NCI-H460 (cell line): ENCODE results near the gene CACNA1E. TPM values are rescaled to one million over a fixed set of nuclear protein-coding genes. Genes with fewer than 3 reads are reported as not detected.

Experiments used
- DNase-seq: peaks from one replicate; pipeline ENCODE4 v3.0.0-alpha.2; 2016; ENCODE audit warnings: low read depth; ENCODE audit errors: extremely low read depth
- total RNA-seq: library from RNA; depleted of rRNA; stranded (reverse); fragments of >200 nt; shearing (Covaris generic); gene quantifications from 2 replicates; pipeline ENCODE4 v1.2.3, GENCODE V29; 2014

CACNA1E gene
- total RNA-seq, 1 experiment from 2014 or later, result not detected

DNA sequence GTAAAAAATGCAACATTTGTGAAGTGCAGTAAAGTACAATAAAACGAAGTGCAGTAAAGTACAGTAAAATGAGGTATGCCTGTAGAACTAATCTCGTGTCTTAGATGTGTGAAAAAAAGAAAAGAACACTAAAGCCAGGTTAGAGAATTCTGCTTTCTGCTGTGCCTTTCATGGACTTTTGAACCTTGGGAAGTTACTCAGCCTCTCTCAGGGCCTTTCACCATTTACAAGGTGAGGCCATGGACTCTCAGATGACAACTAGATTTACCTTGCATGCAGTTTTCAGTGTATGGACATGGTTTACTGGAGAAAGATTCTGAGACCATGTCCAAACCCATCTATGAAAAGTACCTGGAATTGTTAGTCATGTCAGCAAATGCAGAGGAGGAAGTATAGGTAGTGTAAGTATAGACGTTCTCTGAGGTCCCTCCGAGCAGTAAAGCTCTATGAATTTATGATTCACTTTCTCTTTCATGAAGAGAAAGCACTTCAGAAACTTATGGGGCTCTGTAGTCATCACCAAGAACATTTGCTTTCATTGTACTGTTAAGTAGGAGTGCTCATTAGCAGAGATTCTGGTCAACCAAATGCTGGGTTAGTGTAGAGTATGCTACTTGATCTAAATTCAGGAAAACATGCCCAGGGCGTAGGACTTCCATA, 143.1 kb downstream of the CACNA1E start:
- DNase-seq, result no peak

GRCh38 chr1:181630398-181630797, 147.1 kb downstream of the CACNA1E start:
- no peak for DNase-seq

GRCh38 chr1:181630838-181631237, 147.5 kb downstream of the CACNA1E start:
- DNase-seq, result no peak

GRCh38 chr1:181632492-181632891, 149.2 kb downstream of the CACNA1E start:
- no peak for DNase-seq

DNA sequence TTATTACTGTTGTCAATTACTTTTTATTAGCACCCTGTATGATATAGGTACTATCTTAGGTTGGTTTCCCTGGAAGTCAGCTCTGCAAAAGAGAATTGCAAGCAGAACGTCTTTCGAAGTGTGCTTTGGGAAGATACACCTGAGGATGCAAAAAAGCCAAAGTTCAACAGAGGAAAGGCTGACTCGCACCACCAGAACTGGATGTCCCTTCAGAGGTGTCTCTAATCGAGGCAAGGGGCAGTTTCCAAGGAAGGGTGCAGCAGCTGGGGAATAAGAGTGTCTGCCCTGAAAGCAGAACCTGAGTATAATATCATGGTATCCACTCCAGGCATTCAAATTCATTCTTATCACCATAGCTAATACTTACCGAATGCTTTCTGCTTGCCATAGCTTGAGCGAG, 149.6 kb downstream of the CACNA1E start:
- no peak for DNase-seq

DNA sequence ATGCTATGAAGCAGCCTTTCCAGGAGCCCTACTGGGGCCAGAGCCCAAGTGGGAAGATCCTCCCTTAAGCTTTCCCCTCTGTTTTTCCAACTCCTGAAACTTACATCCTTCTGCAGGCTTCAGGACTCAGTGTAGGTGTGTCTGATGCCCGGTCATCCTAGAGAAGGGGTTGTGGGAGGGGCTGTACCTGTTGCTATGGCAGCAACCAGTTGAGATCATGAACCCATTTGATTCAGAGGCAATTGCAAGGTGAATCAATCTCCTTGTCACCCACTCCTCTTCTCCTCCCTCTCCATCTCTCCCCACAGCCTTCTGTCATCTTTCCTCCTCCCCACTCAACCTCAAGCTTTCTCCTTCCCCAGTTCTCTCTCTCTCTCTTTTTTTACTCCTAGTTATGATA, 151.8 kb downstream of the CACNA1E start:
- no peak for DNase-seq

DNA sequence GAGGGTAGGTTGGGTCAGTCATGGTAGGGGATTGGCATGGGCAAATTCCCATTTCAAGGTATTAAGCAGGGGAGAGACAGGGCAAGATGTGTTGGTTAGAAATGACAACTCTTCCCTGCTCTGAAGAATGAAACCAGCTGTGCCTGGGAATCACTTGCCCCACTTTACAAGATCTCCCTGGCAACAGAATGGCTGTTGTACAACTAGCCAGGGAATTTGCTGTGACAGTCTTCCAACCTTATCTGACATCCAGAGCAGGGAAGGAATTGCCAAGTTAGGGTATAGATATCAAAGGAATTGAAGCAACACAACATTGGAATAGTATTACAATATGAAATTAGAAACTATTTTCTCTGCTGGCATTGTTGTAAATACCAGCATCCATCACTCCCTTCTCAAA, 154.7 kb downstream of the CACNA1E start:
- DNase-seq, result no peak

GRCh38 chr1:181640956-181641355, 157.6 kb downstream of the CACNA1E start:
- DNase-seq, result no peak

- DNase-seq, result no peak
Measured at GRCh38 chr1:181643631-181644030, 160.3 kb downstream of the CACNA1E start.

GRCh38 chr1:181645171-181645570, 161.9 kb downstream of the CACNA1E start:
- no peak for DNase-seq

DNA sequence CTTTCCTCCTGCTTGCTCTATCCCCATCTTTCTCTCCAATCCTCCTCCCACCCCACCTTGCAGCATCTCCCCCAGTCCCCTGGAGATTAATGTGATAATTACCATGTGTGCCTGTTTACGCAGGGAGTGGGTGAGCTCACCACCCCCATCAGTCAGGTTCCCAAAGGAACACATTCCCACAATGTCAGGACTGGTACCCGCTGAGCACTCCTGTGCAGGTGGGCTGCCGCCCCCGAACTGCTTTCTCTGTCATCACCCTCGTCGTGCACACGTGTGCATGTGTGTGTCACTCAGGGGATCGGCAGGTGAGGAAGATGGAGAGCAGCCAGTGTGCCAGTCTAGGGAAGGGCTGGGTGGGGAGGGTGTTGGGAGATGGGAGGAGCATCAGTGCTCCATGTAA, 163.4 kb downstream of the CACNA1E start:
- no peak for DNase-seq

DNA sequence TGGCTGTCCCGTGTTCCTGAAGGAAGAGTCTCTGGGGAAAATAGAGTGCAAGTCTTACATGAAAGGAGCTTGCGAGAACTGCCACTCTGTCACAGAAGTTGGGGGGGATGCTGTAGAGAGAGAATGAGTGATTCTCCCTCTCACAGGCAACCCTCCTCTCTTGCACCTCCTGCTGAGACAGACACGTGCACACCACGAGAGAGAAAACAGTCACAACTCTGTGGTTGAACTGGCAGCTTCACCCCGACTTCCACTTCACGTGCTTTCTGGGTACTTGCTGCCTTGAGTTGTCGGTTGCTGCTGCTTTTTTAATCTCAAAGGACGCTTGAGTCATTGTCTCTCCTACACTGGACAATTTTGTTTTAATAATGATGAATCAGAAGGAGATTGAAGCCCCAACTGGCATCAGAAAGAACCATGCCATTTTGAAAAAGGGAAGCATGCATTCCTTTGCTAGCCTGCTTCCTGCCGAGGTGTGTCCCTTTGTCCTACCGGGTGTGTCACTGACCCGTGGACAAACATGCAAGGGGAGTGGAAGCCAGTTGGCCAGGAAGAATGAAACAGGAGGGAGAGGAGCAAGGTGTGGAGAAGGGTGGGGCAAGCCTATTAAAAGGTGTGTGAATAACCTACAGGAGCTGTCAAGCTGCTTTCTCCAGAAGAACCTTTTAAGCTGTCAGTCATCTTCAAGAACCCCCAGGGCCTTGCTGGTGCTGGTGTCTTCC, 164.2 kb downstream of the CACNA1E start:
- no peak for DNase-seq

DNA sequence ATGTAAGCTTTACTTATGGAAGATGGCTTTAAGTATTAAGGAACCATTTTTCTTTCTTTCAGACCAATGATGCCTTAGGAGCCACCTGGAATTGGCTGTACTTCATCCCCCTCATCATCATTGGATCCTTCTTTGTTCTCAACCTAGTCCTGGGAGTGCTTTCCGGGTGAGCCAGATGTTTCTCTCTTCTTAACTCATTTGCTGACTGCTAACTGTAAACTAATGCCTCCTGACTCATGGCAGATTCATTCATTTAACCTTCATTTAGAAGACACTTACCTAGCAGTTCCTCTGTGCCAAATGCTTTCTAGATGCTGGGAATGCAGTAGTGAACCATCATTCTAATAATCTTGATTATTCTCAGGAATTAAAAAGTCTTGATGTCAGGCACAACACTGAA, 168.0 kb downstream of the CACNA1E start:
- no peak for DNase-seq

DNA sequence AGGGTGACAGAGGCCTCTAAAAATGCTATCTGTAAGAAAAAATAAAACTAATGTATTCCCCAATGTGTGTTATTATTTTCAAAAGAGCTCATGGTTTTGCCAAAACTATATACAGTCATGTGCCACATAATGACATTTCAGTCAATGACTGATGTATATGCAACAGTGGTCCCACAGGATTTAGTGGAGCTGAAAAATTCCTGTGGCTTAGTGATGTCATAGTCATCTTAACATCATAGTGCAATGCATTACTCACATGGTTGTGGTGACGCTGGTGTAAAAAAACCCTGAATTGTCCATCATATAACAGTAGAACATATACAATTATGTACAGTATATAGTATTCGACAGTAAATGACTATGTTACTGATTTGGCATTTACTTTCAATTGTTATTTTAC, 172.4 kb downstream of the CACNA1E start:
- peak; percentile 58 for DNase-seq

DNA sequence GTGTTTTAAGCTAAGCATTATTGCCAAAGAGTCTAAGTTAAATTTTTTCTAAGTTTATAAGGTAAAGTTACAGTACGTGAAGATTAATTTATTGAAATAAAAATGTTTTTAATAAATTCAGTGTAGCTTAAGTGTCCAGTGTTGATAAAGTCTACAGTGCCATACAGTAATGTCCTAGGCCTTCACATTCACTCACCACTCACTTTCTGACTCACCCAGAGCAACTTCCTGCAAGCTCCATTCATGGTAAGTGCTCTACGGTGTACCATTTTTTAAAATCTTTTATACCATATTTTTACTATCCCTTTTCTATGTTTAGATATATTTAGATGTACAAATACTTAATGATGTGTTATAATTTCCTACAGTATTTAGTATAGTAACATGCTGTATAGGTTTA, 173.2 kb downstream of the CACNA1E start:
- DNase-seq, result no peak

GRCh38 chr1:181658581-181658980, 175.3 kb downstream of the CACNA1E start:
- DNase-seq, result no peak

- no peak for DNase-seq
Measured at GRCh38 chr1:181659321-181659957, 176.1 kb downstream of the CACNA1E start.

DNA sequence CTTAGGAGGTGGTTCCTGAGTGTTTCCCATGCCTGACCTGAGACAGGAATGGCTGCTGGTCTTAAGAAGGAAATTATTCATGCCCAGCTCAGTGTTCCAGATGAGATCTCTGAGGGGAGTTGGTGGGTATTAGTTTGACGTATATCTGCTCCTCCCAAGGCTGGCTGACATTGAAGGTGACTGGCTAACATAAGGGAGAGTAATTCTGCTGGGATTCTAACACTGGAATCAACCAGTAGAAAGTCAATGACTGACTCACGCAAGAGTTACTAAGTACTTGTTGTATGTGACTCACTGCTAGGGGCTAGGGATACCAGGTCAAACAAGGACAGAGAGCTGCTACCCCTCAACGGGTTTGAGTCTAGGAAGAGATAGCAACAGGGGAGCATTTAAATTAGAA, 177.3 kb downstream of the CACNA1E start:
- no peak for DNase-seq

DNA sequence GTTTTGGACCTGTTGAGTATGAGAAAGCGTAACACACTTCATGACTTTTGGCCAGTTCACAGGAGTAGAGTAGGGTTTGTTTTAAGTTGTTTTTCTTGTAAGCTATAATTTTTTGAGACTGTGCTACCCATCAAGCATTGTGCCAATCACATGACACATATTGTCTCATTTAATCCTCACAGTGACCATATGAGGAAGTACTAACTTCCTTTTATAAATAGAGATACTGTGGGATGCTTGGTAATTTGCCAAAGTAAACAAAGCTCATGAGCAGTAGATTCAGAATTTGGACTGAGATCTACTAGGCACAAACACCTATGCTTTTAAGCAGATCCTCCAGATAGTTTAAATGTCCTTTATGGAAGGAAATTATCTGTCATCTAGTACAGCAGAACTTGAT, 178.3 kb downstream of the CACNA1E start:
- no peak for DNase-seq

DNA sequence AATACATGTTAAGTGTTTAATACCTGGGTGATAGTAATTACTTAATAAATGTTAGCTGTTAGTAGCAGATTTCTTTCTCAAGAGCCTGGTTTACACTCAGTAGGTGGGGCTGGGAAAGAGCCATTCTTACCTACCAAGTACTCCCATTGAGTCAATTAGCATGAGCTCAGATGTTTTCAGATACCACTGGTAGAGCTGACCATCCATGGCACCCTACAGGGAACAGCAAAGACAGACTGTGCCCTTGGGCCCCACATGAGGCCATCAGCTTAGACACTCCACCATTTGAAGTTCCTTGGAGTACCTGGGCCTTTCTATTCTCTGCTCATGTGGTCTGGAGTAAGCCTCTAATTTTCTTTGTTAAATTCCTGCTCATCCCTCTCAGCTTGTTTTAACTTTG, 179.3 kb downstream of the CACNA1E start:
- DNase-seq, result no peak

DNA sequence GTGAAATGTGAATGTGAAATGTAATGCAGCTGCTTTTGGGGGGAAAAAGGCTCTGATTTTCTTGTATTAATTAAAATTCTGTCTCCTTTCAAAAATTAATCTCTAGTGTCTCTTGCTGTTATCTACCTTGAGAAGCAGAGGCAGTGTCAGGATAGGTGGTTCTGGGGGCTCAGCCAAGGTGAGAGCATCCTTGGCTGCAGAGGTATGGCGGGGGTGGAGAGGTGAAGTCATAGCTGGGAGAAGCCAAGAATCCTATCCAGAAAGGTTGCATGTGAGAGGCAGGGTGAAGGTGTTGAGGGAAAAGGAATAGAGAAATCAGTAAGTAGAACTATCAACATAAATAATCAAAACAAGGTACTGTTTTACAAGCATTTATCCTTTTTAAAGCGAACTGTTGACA, 181.2 kb downstream of the CACNA1E start:
- no peak for DNase-seq

- DNase-seq, result no peak
Measured at GRCh38 chr1:181669246-181669645, 185.9 kb downstream of the CACNA1E start.
